NCI-H1092 (cell line): ENCODE data around the gene DUSP5.

ENCODE experiments used
- DNase-seq: peaks from one replicate; lab custom pipeline; 2025; lab: John Stamatoyannopoulos, UW

The DUSP5 gene

GRCh38 chr10:110546499-110547110, 48.9 kb downstream of the DUSP5 start:
- DNase-seq, result no peak

GRCh38 chr10:110547139-110547761, 49.5 kb downstream of the DUSP5 start:
- no peak for DNase-seq

GRCh38 chr10:110548002-110548401, 50.3 kb downstream of the DUSP5 start:
- no peak for DNase-seq

GRCh38 chr10:110549211-110549610, 51.5 kb downstream of the DUSP5 start:
- no peak for DNase-seq

GRCh38 chr10:110553905-110554304, 56.2 kb downstream of the DUSP5 start:
- no peak for DNase-seq

GRCh38 chr10:110556296-110556695, 58.6 kb downstream of the DUSP5 start:
- no peak for DNase-seq

GRCh38 chr10:110556969-110557601, 59.4 kb downstream of the DUSP5 start:
- DNase-seq, result no peak

GRCh38 chr10:110558041-110558440, 60.3 kb downstream of the DUSP5 start:
- no peak for DNase-seq

- no peak for DNase-seq
Observed at GRCh38 chr10:110560012-110560411, 62.3 kb downstream of the DUSP5 start.
